WTC11 (cell line): ENCODE measurements around the gene PPOX. TPM values are rescaled to one million over a fixed set of nuclear protein-coding genes. Genes with fewer than 3 reads are reported as not detected.
A peak's percentile ranks its signal among the peaks of the same experiment; 100 is the strongest.

Source experiments
- ATAC-seq: fragments of 200-7000 bp; cut with Tn5 transposase; 2 replicates; pipeline ENCODE4 v1.10.0; 2021; ENCODE audit warnings: mild to moderate bottlenecking, moderate library complexity
- CTCF ChIA-PET: fragments of 300-600 bp; sonication (Branson Sonifier 250); formaldehyde crosslinking; loops from one replicate; lab custom pipeline; 2021; ENCODE audit warnings: antibody characterized with exemption; lab: Charles Lee
- POLR2A ChIA-PET: fragments of 350-600 bp; sonication (Branson Sonifier 250); formaldehyde crosslinking; loops from one replicate; lab custom pipeline; 2021; ENCODE audit warnings: antibody characterized with exemption; lab: Charles Lee
- DNase-seq: peaks from one replicate; pipeline ENCODE4 v3.0.0; 2021; ENCODE audit warnings: low spot score
- H3K27ac Mint-ChIP-seq: 2 replicates; pipeline ENCODE4 v1.8.0; 2021; ENCODE audit warnings: mixed read lengths
- H3K27me3 Mint-ChIP-seq: 2 replicates; pipeline ENCODE4 v1.8.0; 2021; ENCODE audit warnings: low read depth, mild to moderate bottlenecking, moderate library complexity, mixed read lengths
- H3K36me3 Mint-ChIP-seq: 2 replicates; pipeline ENCODE4 v1.8.0; 2021; ENCODE audit warnings: mixed read lengths
- H3K4me1 Mint-ChIP-seq: 2 replicates; pipeline ENCODE4 v1.8.0; 2022; ENCODE audit warnings: mixed read lengths
- H3K4me3 Mint-ChIP-seq: 2 replicates; pipeline ENCODE4 v1.8.0; 2021; ENCODE audit warnings: mild to moderate bottlenecking, moderate library complexity, mixed read lengths
- H3K9me3 Mint-ChIP-seq: 2 replicates; pipeline ENCODE4 v1.8.0; 2021; ENCODE audit warnings: mixed read lengths
- ATF2 ChIP-seq: sonication (generic); formaldehyde crosslinking; IDR thresholded peaks from 2 replicates; pipeline ENCODE4 v1.8.1; 2022; ENCODE audit warnings: low read depth, missing genetic modification reagents, borderline replicate concordance
- E2F4 ChIP-seq: sonication (generic); formaldehyde crosslinking; IDR thresholded peaks from 2 replicates; pipeline ENCODE4 v1.8.1; 2022; ENCODE audit warnings: low read depth, mild to moderate bottlenecking, moderate library complexity, missing genetic modification reagents, borderline replicate concordance
- FOXJ3 ChIP-seq: sonication (generic); formaldehyde crosslinking; IDR thresholded peaks from 2 replicates; pipeline ENCODE4 v1.9.0; 2021; ENCODE audit warnings: missing genetic modification reagents, mild to moderate bottlenecking, borderline replicate concordance
- FOXP1 ChIP-seq: sonication (generic); formaldehyde crosslinking; IDR thresholded peaks from 2 replicates; pipeline ENCODE4 v1.8.0; 2022; ENCODE audit warnings: missing genetic modification reagents, mild to moderate bottlenecking, moderate library complexity, borderline replicate concordance
- FOXP4 ChIP-seq: sonication (generic); formaldehyde crosslinking; IDR thresholded peaks from 2 replicates; pipeline ENCODE4 v1.8.0; 2022; ENCODE audit warnings: mild to moderate bottlenecking, missing genetic modification reagents
- IRF1 ChIP-seq: sonication (generic); formaldehyde crosslinking; IDR thresholded peaks from 2 replicates; pipeline ENCODE4 v1.8.0; 2023; ENCODE audit warnings: missing genetic modification reagents
- JUN ChIP-seq: sonication (generic); formaldehyde crosslinking; IDR thresholded peaks from 2 replicates; pipeline ENCODE4 v1.8.0; 2023; ENCODE audit warnings: mild to moderate bottlenecking, missing genetic modification reagents
- MLX ChIP-seq: sonication (generic); formaldehyde crosslinking; IDR thresholded peaks from 2 replicates; pipeline ENCODE4 v1.8.1; 2023; ENCODE audit warnings: mild to moderate bottlenecking, missing genetic modification reagents, moderate library complexity
- TEAD4 ChIP-seq: sonication (generic); formaldehyde crosslinking; IDR thresholded peaks from 2 replicates; pipeline ENCODE4 v1.8.0; 2022; ENCODE audit warnings: mild to moderate bottlenecking, missing genetic modification reagents
- USF2 ChIP-seq: sonication (generic); formaldehyde crosslinking; IDR thresholded peaks from 2 replicates; pipeline ENCODE4 v1.8.1; 2023; ENCODE audit warnings: mild to moderate bottlenecking, missing genetic modification reagents, moderate library complexity
- ZNF219 ChIP-seq: sonication (generic); formaldehyde crosslinking; IDR thresholded peaks from 2 replicates; pipeline ENCODE4 v1.8.0; 2023; ENCODE audit warnings: missing genetic modification reagents, mild to moderate bottlenecking, borderline replicate concordance
- ZNF263 ChIP-seq: sonication (generic); formaldehyde crosslinking; IDR thresholded peaks from 2 replicates; pipeline ENCODE4 v1.8.1; 2022; ENCODE audit warnings: low read depth, mild to moderate bottlenecking, moderate library complexity, missing genetic modification reagents
- ZNF532 ChIP-seq: fragments of 250-450 bp; sonication (Bioruptor Pico); IDR thresholded peaks from 2 replicates; pipeline ENCODE4 v1.9.0; 2021; ENCODE audit warnings: mild to moderate bottlenecking, borderline replicate concordance
- total RNA-seq: library from RNA; stranded (reverse); gene quantifications from 3 replicates; pipeline ENCODE4 v1.2.3, GENCODE V29; 2021

PPOX gene
- total RNA-seq, 1 experiment from 2014 or later, result 44.8 TPM

GRCh38 chr1:161196111-161196510 is 29.9 kb downstream of the PPOX start:
- H3K9me3 Mint-ChIP-seq, result no peaks in the 10 kb centered on the region
- H3K4me3 Mint-ChIP-seq, result no peak overlapping the region
- ATAC-seq (no peak), DNase-seq (no peak)
- ChIA-PET CTCF (no interaction called here), POLR2A (no interaction called here)
- no peaks in the 10 kb centered on the region for H3K27me3 Mint-ChIP-seq
- 0 out of 2 replicates have a peak, but pooled peaks cover 3% of the 10 kb centered on the region for H3K36me3 Mint-ChIP-seq
- peaks cover 49% of the 10 kb centered on the region for H3K4me1 Mint-ChIP-seq
- no peak overlapping the region for H3K27ac Mint-ChIP-seq
- TF ChIP-seq FOXJ3 (CRISPR knock-in tag), result no peak
- no peak for TF ChIP-seq ZNF532 (CRISPR knock-in tag)
- no peak for TF ChIP-seq TEAD4 (CRISPR knock-in tag)
- no peak for TF ChIP-seq FOXP4
- TF ChIP-seq IRF1 (CRISPR knock-in tag), result no peak
- TF ChIP-seq ATF2 (CRISPR knock-in tag), result no peak
- no peak for TF ChIP-seq JUN

- peaks cover 56% of the 10 kb centered on the region for H3K4me1 Mint-ChIP-seq
- H3K27me3 Mint-ChIP-seq, result no peaks in the 10 kb centered on the region
- no peak for ATAC-seq
- no peak overlapping the region for H3K27ac Mint-ChIP-seq
- no peak for DNase-seq
- no peaks in the 10 kb centered on the region for H3K9me3 Mint-ChIP-seq
- H3K36me3 Mint-ChIP-seq, result 0 out of 2 replicates have a peak, but pooled peaks cover 1% of the 10 kb centered on the region
- TF ChIP-seq USF2 (CRISPR knock-in tag) (no peak), FOXP1 (0 out of 2 replicates have a peak, but pooled peaks have one; percentile 43), ZNF263 (CRISPR knock-in tag) (no peak), E2F4 (CRISPR knock-in tag) (no peak), ZNF219 (CRISPR knock-in tag) (no peak), MLX (CRISPR knock-in tag) (no peak)
- CTCF ChIA-PET, result interaction anchor here (0.6 to 3.3 kb wide), 7 partner anchors 9 to 109 kb away, joined by 3 to 19 read pairs (median 4); partner anchors contain the start of genes PPOX and TOMM40L
- POLR2A ChIA-PET, result no interaction called here
- H3K4me3 Mint-ChIP-seq, result peak overlapping the region; percentile 62
These were observed 30.6 kb downstream of the PPOX start for GRCh38 chr1:161196521-161197451.
